K562 (cell line): ENCODE data around the gene IL15RA. TPM values are rescaled to one million over a fixed set of nuclear protein-coding genes. Genes with fewer than 3 reads are reported as not detected.

Experiments used
- CREBBP ChIP-seq: IDR thresholded peaks from one replicate; pipeline ENCODE4 v1.6.1; 2012; ENCODE audit warnings: low read depth, mild to moderate bottlenecking, control low read depth, inconsistent platforms, low read length
- DPF2 ChIP-seq: fragments of 450-650 bp; IDR thresholded peaks from 2 replicates; pipeline ENCODE4 v1.6.1; 2016
- FUS ChIP-seq: fragments of 200-400 bp; formaldehyde crosslinking; optimal IDR thresholded peaks from 2 replicates; pipeline ENCODE3; 2017; ENCODE audit warnings: low read depth, low read length
- HDAC2 ChIP-seq: fragments of 450-650 bp; IDR thresholded peaks from 2 replicates; pipeline ENCODE4 v1.6.1; 2016; ENCODE audit warnings: mild to moderate bottlenecking
- LARP7 ChIP-seq: fragments of 450-650 bp; IDR thresholded peaks from 2 replicates; pipeline ENCODE4 v1.6.1; 2016
- MED1 ChIP-seq: sonication (generic); formaldehyde crosslinking; IDR thresholded peaks from 2 replicates; pipeline ENCODE4 v1.8.1; 2023; ENCODE audit warnings: missing genetic modification reagents, borderline replicate concordance
- MYNN ChIP-seq, 2 experiments: sonication (generic); formaldehyde crosslinking in 1 of 2; IDR thresholded peaks; 2 replicates each; pipeline versions ENCODE4 v1.5.0 to v1.6.1; 2016 to 2020; ENCODE audit warnings: antibody characterized with exemption in 1 of 2, missing genetic modification reagents in 1 of 2
- RAD21 ChIP-seq, 2 experiments: fragments of 250-450 bp in 1 of 2; fragments of 450-650 bp in 1 of 2; sonication (Bioruptor Pico) in 1 of 2; formaldehyde crosslinking in 1 of 2; IDR thresholded peaks in 1 of 2; conservative IDR thresholded peaks in 1 of 2; 2 replicates each; pipeline versions ENCODE4 v1.4.0 to v1.8.0; 2020 to 2022; ENCODE audit warnings: mild to moderate bottlenecking in 2 of 2, moderate library complexity in 1 of 2
- SIX5 ChIP-seq, 2 experiments: IDR thresholded peaks; 2 replicates each; pipeline ENCODE4 v1.6.1; 2011; ENCODE audit warnings: low read length in 2 of 2, borderline replicate concordance in 1 of 2, low read depth in 1 of 2, mild to moderate bottlenecking in 1 of 2, moderate library complexity in 1 of 2; ENCODE audit not compliant: insufficient read depth in 1 of 2
- SMARCC2 ChIP-seq: fragments of 450-650 bp; IDR thresholded peaks from 2 replicates; pipeline ENCODE4 v1.6.1; 2017; ENCODE audit warnings: antibody characterized with exemption, moderate library complexity, mild to moderate bottlenecking, low read depth
- SRSF7 ChIP-seq: fragments of 200-400 bp; formaldehyde crosslinking; optimal IDR thresholded peaks from 2 replicates; pipeline ENCODE3; 2017; ENCODE audit warnings: mild to moderate bottlenecking, low read depth, low read length
- polyA plus RNA-seq, 8 experiments: library from polyadenylated mRNA; depleted of rRNA in 4 of 8; stranded (reverse) in 5 of 8; unstranded in 3 of 8; fragments of >200 nt; fragmentation: Nextera tagmentation in 2 of 8; fragmentation: Illumina TruSeq in 1 of 8; extraction: Ambion mirVana in 2 of 8; extraction: Trizol in 1 of 8; gene quantifications; 2 replicates each; pipeline versions ENCODE4 v1.2.1 to v1.2.3, GENCODE V29; 2011 to 2014; ENCODE audit warnings: inconsistent platforms in 1 of 8, missing spikeins in 1 of 8
- total RNA-seq, 7 experiments: library from RNA; depleted of rRNA in 6 of 7; stranded (reverse); fragments of >200 nt in 6 of 7; fragmentation: Illumina TruSeq in 2 of 7; extraction: Trizol in 2 of 7; gene quantifications; 2 replicates each; pipeline versions ENCODE4 v1.2.1 to v1.2.3, GENCODE V29; 2011 to 2021; ENCODE audit warnings: low replicate concordance in 1 of 7
- TF ChIP-seq, protein P1 (sequence below), 2 experiments: fragments of 450-650 bp in 1 of 2; sonication (generic) in 1 of 2; formaldehyde crosslinking; conservative IDR thresholded peaks; 2 replicates each; pipeline versions ENCODE4 v1.4.0 to v1.8.1; 2020 to 2022; ENCODE audit warnings: mild to moderate bottlenecking in 1 of 2, missing genetic modification reagents in 1 of 2
- TF ChIP-seq, protein P2 (sequence below): sonication (generic); formaldehyde crosslinking; IDR thresholded peaks from 2 replicates; pipeline ENCODE4 v1.8.0; 2023; ENCODE audit warnings: mild to moderate bottlenecking, missing genetic modification reagents
- TF ChIP-seq, protein P3 (sequence below): sonication (generic); formaldehyde crosslinking; IDR thresholded peaks from 2 replicates; pipeline ENCODE4 v1.8.0; 2022; ENCODE audit warnings: missing genetic modification reagents, mild to moderate bottlenecking, borderline replicate concordance
- TF ChIP-seq, protein P4 (sequence below): fragments of 450-650 bp; IDR thresholded peaks from 2 replicates; pipeline ENCODE4 v1.6.1; 2014; ENCODE audit warnings: low read depth, mild to moderate bottlenecking, moderate library complexity, borderline replicate concordance
- TF ChIP-seq, protein P5 (sequence below): fragments of 450-650 bp; formaldehyde crosslinking; IDR thresholded peaks from 2 replicates; pipeline ENCODE4 v1.4.0; 2020; ENCODE audit warnings: mild to moderate bottlenecking, moderate library complexity

Gene IL15RA
- total and polyA plus RNA-seq, 9 of the 15 experiments (the other 6 are each of a cell fraction or from before 2014, with no cell fraction given), result 1.2 to 11.7 (median 8.0) TPM

DNA sequence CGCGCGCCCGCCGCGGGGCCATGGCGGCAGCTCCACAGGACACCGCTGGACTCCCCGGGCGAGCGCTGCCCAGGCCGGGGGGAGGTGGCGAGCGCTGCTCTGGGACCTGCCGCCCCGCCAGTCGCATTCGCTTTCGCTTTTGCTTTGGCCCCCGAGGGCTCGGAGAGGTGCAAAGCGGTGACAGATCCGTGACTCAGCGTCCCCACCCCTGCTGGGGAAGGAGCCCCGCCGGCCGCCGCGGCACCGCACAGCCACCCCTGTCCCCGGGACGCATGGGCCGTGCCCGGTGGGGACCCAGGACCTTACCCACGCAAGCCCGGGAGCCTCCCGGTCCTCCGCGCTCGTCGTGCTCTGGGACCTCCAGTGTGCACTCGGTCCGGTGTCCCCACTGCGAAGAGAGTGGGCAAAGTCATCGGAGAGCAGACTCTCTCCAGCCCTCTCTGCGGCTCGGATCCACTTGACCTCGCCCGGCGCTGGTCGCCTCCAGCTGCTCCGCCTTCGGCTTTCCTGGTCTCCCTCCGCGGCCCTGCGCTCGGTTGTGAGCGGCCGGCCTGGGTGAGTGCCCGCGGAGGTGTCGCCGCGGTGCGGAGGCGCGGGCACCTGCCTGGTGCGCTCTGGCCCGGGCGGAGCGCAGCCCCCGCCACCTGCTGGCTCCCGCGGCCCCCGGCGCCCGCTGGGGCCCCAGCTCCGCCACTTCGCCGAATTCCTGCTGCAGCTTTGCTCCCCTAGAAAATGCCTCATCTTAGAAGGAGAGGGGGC lies at the start of gene IL15RA (continued):
- TF ChIP-seq MYNN (IDR thresholded peaks at IDR 0.05) (peak; percentile 48; the same call in 1 of the 2 replicates), MYNN (CRISPR knock-in tag; IDR thresholded peaks at IDR 0.05) (no peak), FUS (no peak), RAD21 (CRISPR knock-in tag; conservative IDR thresholded peaks at IDR 0.05 in 1 of 2, IDR thresholded peaks at IDR 0.05 in 1 of 2) (no peak), SRSF7 (no peak), MED1 (CRISPR knock-in tag) (0 out of 2 replicates have a peak, but pooled peaks have one; percentile 10), HDAC2 (peak; percentile 77; the same call in 1 of the 2 replicates), LARP7 (no peak), SIX5 (IDR thresholded peaks at IDR 0.05; ENCODE audit: borderline replicate concordance in 1 of 2, insufficient read depth in 1 of 2, low read depth in 1 of 2, low read length in 2 of 2) (no peak), CREBBP (no peak), SMARCC2 (peak; percentile 56; the same call in 1 of the 2 replicates), DPF2 (peak; percentile 78)
- TF ChIP-seq, protein P1, sequence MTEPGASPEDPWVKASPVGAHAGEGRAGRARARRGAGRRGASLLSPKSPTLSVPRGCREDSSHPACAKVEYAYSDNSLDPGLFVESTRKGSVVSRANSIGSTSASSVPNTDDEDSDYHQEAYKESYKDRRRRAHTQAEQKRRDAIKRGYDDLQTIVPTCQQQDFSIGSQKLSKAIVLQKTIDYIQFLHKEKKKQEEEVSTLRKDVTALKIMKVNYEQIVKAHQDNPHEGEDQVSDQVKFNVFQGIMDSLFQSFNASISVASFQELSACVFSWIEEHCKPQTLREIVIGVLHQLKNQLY (CRISPR knock-in tag; conservative IDR thresholded peaks at IDR 0.05), result no peak
- TF ChIP-seq, protein P2, sequence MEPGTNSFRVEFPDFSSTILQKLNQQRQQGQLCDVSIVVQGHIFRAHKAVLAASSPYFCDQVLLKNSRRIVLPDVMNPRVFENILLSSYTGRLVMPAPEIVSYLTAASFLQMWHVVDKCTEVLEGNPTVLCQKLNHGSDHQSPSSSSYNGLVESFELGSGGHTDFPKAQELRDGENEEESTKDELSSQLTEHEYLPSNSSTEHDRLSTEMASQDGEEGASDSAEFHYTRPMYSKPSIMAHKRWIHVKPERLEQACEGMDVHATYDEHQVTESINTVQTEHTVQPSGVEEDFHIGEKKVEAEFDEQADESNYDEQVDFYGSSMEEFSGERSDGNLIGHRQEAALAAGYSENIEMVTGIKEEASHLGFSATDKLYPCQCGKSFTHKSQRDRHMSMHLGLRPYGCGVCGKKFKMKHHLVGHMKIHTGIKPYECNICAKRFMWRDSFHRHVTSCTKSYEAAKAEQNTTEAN (CRISPR knock-in tag), result no peak
- TF ChIP-seq, protein P3, sequence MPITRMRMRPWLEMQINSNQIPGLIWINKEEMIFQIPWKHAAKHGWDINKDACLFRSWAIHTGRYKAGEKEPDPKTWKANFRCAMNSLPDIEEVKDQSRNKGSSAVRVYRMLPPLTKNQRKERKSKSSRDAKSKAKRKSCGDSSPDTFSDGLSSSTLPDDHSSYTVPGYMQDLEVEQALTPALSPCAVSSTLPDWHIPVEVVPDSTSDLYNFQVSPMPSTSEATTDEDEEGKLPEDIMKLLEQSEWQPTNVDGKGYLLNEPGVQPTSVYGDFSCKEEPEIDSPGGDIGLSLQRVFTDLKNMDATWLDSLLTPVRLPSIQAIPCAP (CRISPR knock-in tag), result peak; percentile 79; the same call in 1 of the 2 replicates
- TF ChIP-seq, protein P4, sequence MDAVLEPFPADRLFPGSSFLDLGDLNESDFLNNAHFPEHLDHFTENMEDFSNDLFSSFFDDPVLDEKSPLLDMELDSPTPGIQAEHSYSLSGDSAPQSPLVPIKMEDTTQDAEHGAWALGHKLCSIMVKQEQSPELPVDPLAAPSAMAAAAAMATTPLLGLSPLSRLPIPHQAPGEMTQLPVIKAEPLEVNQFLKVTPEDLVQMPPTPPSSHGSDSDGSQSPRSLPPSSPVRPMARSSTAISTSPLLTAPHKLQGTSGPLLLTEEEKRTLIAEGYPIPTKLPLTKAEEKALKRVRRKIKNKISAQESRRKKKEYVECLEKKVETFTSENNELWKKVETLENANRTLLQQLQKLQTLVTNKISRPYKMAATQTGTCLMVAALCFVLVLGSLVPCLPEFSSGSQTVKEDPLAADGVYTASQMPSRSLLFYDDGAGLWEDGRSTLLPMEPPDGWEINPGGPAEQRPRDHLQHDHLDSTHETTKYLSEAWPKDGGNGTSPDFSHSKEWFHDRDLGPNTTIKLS, result no peak
- TF ChIP-seq, protein P5, sequence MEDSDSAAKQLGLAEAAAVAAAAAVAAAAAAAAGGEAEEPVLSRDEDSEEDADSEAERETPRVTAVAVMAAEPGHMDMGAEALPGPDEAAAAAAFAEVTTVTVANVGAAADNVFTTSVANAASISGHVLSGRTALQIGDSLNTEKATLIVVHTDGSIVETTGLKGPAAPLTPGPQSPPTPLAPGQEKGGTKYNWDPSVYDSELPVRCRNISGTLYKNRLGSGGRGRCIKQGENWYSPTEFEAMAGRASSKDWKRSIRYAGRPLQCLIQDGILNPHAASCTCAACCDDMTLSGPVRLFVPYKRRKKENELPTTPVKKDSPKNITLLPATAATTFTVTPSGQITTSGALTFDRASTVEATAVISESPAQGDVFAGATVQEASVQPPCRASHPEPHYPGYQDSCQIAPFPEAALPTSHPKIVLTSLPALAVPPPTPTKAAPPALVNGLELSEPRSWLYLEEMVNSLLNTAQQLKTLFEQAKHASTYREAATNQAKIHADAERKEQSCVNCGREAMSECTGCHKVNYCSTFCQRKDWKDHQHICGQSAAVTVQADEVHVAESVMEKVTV (CRISPR knock-in tag), result no peak
